Amniotic epithelial cell (primary cell): ENCODE results near the gene DNAJA3.
A peak's percentile ranks its signal among the peaks of the same experiment; 100 is the strongest.

ENCODE experiments used
- DNase-seq: peaks from one replicate; pipeline ENCODE4 v3.0.0-alpha.2; 2010; ENCODE audit warnings: low read depth

The DNAJA3 gene

DNA sequence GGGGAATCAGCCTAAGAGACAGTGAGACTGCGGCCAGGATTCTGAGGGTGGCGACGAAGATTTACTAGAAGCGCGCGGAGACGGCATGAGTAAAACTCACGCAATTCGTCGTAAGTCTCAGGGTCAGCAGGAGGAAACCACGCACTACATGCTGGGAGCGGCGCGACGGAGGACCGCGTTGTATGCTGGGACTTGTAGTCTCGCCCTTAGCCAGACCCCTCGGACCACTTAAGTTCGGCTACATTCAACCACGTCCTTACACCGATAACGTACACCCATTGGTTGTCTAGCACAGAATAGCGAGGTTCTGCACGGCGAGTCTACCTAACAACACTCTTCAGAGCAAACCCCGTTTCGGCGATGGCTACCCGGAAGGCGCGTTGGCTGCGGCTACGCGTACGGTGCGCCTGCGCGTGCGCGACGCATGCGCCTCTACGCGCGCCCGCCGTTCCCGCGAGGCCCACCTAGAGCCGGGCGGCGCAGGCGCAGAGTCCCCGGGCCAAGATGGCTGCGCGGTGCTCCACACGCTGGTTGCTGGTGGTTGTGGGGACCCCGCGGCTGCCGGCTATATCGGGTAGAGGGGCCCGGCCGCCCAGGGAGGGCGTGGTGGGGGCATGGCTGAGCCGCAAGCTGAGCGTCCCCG is at the start of gene DNAJA3:
Gene DNAJA3, plus strand, starts transcription at position 491 of the 643 bp plus-strand sequence. Its CDS starts 14 bp downstream, at position 505.
- peak; percentile 95 for DNase-seq

DNA sequence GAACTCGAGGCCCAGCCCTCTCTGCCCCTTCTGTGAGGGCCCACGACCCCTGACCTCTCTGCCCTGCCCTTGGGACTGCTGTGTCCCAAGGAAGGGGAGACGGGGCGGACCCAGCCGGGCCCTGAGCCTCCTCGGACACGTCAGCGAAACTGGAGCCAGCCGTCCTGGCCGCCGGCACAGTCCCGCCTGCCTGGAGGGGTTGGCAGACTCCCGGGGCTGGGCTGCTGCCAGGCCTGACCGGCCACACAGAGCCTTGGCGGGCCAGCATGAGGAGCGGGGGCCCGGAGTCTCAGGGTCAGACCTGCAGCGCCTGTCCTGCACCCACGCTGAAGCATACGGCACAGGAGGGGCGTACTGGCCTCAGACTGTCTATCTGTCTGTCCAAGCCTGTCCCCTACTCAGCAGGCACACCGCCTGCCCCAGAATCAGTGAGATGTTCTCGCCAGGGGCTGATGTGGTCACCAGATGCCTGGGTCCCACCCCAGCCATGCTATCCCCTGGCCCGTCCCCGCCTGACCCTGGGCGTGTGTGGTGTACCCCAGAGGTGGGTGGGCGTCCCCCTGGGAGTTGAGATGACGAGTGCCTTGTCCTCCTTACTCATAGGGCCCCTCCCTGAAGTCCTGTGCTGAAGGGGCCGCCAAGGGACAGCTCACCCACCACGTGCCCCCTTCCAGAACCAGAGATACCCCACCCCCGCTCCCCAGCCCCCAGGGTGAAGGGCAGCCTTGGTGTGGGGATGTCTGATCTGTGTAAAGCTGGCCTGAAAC is 49.4 kb upstream of the DNAJA3 start:
- DNase-seq = peak; percentile 72

DNA sequence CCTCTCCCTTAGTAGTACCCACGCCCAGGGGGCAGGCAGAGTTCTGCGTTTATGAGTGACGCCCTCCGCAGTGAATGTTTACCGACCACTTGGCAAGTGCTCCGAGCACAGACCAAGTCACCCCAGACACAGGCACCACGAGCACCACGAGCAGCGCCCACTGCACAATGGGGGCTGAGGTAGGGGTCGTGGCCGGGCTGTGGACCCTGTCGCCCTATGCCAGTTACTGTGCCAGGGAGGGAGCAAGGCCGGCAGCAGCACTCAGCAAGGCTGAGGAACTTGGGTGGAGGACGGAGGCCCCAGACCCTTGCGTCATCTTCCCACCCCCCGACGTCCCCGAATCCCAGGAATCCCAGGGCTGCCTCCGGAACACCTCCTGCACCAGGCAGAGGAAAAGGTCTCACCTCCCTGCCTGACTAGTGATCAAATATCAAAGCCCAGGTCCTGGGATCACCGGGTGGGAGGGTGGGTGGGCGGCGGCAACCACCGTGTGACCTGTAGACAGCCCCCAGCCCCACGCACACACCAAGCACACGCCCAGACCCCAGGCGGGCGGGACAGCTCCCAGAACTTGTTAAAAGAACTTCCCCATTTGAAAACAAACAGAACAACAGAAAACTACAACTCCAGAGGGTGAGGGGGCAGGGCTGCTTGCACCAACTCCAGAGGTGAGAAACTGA is 48.6 kb upstream of the DNAJA3 start:
- no peak for DNase-seq

GRCh38 chr16:4377573-4378154 is 48.0 kb upstream of the DNAJA3 start:
- no peak for DNase-seq

GRCh38 chr16:4378161-4378666 is 47.5 kb upstream of the DNAJA3 start:
- DNase-seq = no peak

DNA sequence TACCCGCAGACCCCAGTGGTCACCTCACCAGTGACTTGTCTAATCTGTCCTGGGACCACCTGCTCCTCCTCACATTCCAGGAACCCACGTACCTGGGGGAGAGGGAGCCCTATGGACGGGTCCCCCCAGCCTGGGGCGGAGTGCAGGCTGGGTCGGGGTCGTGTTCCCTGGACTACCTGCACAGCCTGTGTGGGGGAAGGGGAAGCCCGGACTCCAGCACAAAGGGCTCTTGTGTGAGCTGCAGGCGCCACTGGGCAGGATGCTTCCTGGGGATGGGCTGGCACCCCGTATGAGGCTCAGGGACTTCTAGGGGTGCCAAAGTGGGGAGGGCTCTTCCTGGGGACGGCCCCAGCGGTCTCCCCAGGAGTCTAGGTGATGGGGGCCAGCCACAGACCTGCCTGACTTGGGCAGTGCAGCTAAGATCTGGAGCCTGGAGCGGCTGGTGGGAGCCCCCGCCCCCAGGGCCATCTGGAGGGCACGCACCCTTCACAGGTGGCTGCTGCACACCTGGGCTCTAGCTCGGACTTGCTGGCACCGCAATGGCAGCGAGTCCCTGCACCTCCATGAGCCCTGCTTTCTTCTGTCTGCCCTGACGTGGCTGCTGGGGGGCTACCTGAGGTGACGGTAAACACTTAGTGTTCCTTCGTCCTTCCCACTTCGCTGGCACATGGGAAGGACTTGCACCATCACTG is 46.5 kb upstream of the DNAJA3 start:
- no peak for DNase-seq

DNA sequence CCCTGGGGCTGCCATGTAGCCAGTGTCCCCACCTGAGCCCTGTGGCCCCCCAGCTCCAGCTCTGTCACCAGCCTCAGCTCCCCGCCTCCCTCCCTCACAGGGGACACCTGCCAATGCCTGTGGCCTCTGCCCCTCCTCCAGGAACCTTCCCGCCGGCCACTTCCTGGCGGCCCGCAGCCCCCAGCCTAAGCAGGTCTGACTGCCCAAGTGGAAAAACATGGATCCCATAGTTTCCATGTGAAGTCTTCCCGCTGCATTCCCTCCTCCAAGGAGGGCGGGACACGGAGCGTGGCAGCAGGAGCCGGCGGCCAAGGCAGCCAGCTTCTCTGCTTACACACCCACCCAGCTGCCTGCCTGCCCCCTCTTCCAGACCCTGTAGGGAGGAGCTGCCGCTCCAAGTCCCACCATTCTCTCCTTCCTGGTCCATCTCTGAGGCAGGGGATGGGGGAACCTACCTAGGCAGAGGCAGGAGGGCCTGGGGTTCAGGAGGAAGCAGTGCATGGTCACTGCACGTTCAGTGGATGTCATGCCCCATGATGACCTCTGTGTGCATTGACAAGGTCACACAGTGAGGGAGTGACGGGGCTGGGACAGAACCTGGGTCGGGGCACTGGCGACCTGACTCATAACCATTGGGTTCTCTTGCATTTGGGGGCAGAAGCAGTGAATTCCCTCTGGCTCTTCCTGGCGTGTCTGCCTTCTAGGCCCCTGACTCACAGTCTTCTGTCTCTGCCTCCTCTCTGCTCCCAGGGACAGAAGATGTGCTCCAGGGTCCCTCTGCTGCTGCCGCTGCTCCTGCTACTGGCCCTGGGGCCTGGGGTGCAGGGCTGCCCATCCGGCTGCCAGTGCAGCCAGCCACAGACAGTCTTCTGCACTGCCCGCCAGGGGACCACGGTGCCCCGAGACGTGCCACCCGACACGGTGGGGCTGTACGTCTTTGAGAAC is 45.3 kb upstream of the DNAJA3 start:
- DNase-seq = no peak

DNA sequence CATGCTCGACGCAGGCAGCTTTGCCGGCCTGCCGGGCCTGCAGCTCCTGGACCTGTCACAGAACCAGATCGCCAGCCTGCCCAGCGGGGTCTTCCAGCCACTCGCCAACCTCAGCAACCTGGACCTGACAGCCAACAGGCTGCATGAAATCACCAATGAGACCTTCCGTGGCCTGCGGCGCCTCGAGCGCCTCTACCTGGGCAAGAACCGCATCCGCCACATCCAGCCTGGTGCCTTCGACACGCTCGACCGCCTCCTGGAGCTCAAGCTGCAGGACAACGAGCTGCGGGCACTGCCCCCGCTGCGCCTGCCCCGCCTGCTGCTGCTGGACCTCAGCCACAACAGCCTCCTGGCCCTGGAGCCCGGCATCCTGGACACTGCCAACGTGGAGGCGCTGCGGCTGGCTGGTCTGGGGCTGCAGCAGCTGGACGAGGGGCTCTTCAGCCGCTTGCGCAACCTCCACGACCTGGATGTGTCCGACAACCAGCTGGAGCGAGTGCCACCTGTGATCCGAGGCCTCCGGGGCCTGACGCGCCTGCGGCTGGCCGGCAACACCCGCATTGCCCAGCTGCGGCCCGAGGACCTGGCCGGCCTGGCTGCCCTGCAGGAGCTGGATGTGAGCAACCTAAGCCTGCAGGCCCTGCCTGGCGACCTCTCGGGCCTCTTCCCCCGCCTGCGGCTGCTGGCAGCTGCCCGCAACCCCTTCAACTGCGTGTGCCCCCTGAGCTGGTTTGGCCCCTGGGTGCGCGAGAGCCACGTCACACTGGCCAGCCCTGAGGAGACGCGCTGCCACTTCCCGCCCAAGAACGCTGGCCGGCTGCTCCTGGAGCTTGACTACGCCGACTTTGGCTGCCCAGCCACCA is 44.4 kb upstream of the DNAJA3 start:
- DNase-seq = no peak

DNA sequence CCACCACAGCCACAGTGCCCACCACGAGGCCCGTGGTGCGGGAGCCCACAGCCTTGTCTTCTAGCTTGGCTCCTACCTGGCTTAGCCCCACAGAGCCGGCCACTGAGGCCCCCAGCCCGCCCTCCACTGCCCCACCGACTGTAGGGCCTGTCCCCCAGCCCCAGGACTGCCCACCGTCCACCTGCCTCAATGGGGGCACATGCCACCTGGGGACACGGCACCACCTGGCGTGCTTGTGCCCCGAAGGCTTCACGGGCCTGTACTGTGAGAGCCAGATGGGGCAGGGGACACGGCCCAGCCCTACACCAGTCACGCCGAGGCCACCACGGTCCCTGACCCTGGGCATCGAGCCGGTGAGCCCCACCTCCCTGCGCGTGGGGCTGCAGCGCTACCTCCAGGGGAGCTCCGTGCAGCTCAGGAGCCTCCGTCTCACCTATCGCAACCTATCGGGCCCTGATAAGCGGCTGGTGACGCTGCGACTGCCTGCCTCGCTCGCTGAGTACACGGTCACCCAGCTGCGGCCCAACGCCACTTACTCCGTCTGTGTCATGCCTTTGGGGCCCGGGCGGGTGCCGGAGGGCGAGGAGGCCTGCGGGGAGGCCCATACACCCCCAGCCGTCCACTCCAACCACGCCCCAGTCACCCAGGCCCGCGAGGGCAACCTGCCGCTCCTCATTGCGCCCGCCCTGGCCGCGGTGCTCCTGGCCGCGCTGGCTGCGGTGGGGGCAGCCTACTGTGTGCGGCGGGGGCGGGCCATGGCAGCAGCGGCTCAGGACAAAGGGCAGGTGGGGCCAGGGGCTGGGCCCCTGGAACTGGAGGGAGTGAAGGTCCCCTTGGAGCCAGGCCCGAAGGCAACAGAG is 43.5 kb upstream of the DNAJA3 start:
- DNase-seq = no peak

DNA sequence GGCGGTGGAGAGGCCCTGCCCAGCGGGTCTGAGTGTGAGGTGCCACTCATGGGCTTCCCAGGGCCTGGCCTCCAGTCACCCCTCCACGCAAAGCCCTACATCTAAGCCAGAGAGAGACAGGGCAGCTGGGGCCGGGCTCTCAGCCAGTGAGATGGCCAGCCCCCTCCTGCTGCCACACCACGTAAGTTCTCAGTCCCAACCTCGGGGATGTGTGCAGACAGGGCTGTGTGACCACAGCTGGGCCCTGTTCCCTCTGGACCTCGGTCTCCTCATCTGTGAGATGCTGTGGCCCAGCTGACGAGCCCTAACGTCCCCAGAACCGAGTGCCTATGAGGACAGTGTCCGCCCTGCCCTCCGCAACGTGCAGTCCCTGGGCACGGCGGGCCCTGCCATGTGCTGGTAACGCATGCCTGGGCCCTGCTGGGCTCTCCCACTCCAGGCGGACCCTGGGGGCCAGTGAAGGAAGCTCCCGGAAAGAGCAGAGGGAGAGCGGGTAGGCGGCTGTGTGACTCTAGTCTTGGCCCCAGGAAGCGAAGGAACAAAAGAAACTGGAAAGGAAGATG is 42.8 kb upstream of the DNAJA3 start:
- no peak for DNase-seq

DNA sequence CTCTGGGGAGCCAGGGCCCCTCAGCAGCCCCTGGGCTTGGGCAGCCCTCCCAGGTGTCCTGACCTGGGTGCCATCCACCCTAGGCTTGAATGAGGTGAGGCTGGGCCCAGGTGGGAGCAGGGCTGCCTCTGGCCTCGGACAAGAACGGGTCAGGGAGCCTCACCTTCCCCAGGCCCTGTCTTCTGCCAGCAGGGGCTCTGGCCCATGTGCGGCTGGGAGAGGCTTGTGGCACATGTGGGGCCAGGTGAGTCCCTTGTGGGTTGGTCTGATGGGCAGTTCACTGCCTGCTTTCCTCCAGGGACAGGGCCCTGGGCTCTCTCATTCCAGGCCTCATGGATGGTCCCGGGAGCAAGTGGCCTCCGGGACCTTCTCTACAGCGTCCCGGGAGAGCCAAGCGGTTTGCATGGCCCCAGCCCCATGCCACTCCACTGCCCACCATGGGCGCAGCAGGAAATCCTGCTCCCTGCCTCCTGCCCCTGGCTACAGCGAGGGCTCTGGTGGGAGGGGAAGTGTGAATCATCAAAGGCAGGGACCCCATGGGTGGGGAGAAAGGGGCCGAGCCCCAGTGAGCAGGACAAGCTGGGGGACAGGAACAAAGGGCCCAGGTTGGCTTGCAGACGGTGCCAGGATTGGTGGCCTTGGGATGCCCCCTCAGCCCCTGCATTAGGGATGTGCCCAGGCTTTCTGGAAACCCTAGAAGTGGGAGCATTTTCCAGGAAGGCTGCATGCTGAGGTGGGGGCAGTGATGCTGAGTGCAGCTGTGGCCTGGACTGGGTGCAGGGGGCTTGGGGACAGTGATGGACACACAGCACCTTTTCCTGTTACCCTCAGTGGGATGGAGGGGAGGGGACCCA is 41.9 kb upstream of the DNAJA3 start:
- DNase-seq = no peak

DNA sequence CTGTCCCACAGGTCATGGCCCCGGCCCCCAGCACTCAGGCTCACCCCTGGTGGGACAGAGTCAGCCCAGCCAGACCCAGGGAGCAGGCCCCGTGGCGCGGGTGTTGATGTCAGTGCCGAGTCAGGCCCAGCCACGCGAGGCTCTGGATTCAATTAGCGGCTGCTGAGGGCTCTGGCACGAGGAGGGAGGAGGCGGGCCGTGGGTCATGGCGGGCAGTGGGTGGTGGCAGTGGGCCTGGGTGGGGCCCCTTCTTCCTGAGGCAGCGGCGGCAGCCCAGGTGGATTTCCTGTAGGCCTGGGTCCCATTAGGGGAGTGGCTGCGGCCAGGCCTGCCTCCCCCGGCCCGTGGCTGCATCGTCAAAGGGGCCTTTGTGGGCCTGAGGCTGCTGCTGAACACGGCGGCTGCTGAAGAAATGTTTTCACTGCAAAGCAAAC is 41.1 kb upstream of the DNAJA3 start:
- DNase-seq = no peak

DNA sequence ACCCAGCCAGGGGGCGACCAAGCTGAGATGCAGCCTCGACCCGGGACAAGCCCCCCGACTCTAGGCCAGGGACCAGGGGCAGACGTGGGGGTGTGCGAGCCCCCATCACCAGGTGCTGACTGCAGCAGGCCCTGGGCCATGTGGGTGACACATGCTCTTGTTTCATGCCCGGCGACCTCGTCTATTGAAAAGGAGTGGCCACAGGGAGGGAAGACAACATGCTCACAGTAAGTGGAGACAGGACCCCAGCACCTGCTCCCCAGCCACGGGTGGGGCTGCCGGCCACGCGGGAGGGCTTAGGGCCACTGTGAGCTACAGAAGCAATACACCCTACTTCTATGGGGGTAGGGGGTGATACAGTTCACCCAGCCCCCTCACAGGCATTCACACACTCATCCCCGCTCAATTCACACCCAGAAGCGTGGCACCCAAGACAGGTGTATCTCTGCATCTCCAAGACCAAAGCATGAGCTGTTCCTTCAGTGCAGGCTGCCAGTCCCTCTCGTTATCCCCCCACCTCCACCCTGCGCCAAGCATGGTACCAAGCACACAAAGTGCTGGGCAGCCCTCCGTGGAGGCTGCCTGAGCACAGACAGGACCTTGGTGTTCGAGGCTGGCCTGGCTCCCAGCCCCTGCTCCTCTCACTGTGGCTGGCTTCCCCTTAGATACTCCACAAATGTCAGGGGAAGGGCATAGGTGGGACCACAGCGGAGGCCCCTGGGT is 40.4 kb upstream of the DNAJA3 start:
- DNase-seq = no peak

GRCh38 chr16:4385789-4386450 is 39.7 kb upstream of the DNAJA3 start:
- DNase-seq = no peak

GRCh38 chr16:4386451-4386805 is 39.2 kb upstream of the DNAJA3 start:
- DNase-seq = peak; percentile 32

- DNase-seq = peak; percentile 57
Measured at GRCh38 chr16:4386951-4387565, 38.6 kb upstream of the DNAJA3 start.
